SU-DHL-6 (cell line): ENCODE measurements around the gene NAIP.
"Not testable (repeated sequence)": the region's sequence is repeated elsewhere in the genome, so short reads cannot be mapped to it uniquely, and the experiment has no call there.

Experiments
- CTCF ChIP-seq: fragments of 200-600 bp; sonication (generic); IDR thresholded peaks from one replicate; pipeline ENCODE4 v1.5.1; 2017; ENCODE audit warnings: antibody characterized with exemption, mild to moderate bottlenecking, low read length, moderate library complexity; ENCODE audit not compliant: insufficient read depth, poor library complexity, severe bottlenecking
- EZH2phosphoT487 ChIP-seq: fragments of 200-600 bp; sonication (generic), shearing (Covaris generic); conservative IDR thresholded peaks from 2 replicates; pipeline ENCODE4 v1.6.1; 2018; ENCODE audit warnings: mild to moderate bottlenecking, antibody characterized with exemption, low read length, moderate library complexity, mixed read lengths

DNA sequence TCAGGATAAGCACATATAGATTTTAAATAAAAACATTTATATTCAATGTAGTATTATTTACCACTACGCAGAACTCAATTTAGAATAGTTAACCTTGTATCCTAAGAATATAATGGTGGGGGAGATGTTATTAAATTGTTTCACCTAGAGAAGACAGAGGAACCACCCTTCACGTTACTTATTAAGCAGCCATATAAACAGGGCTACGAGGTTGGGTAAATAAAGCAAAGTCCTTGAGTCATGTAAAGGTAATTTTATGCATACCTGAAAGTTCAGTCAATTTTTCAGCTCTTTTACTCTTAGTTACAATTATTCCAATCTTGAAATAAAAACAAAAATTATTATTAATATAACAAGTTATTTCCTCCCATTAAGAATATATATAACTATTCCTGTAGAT is 34.3 kb upstream of the NAIP start:
- TF ChIP-seq CTCF, EZH2phosphoT487: not testable (repeated sequence)
